OCI-LY1 (cell line): ENCODE results near the gene DNHD1.
A peak's percentile ranks its signal among the peaks of the same experiment; 100 is the strongest.

Experiments
- H2AFZ ChIP-seq: fragments of 200-600 bp; sonication (generic), shearing (Covaris generic); 2 replicates; pipeline ENCODE4 v1.6.0; 2014; ENCODE audit warnings: antibody characterized with exemption, mild to moderate bottlenecking, low read length
- H3F3A ChIP-seq: fragments of 200-600 bp; sonication (generic), shearing (Covaris generic); 2 replicates; pipeline ENCODE4 v1.6.0; 2014; ENCODE audit warnings: mild to moderate bottlenecking, antibody characterized with exemption, low read length, moderate library complexity; ENCODE audit not compliant: insufficient read depth
- H3K27ac ChIP-seq: fragments of 200-600 bp; sonication (generic); 2 replicates; pipeline ENCODE4 v1.5.1; 2014; ENCODE audit warnings: low read length, mixed run types, mild to moderate bottlenecking, low read depth; ENCODE audit not compliant: poor library complexity, severe bottlenecking
- H3K27me3 ChIP-seq: fragments of 200-600 bp; sonication (generic); 2 replicates; pipeline ENCODE4 v1.6.0; 2014; ENCODE audit warnings: antibody characterized with exemption, mild to moderate bottlenecking, low read length, moderate library complexity; ENCODE audit not compliant: insufficient read depth
- H3K36me3 ChIP-seq: fragments of 200-600 bp; sonication (generic); 2 replicates; pipeline ENCODE4 v1.6.1; 2014; ENCODE audit warnings: mild to moderate bottlenecking, antibody characterized with exemption, low read length, moderate library complexity, mixed read lengths; ENCODE audit not compliant: insufficient read depth
- H3K4me1 ChIP-seq: fragments of 200-600 bp; sonication (generic); 2 replicates; pipeline ENCODE4 v1.5.1; 2014; ENCODE audit warnings: mild to moderate bottlenecking, low read length, moderate library complexity; ENCODE audit not compliant: insufficient read depth, severe bottlenecking
- H3K4me2 ChIP-seq: fragments of 200-600 bp; sonication (generic), shearing (Covaris generic); 2 replicates; pipeline ENCODE4 v1.6.1; 2014; ENCODE audit warnings: low read length
- H3K4me3 ChIP-seq: fragments of 200-600 bp; sonication (generic); 2 replicates; pipeline ENCODE4 v1.5.1; 2014; ENCODE audit warnings: low read length, low read depth, mild to moderate bottlenecking, mixed read lengths; ENCODE audit not compliant: poor library complexity, severe bottlenecking
- H3K79me2 ChIP-seq: fragments of 200-600 bp; shearing (Covaris generic); 2 replicates; pipeline ENCODE4 v1.6.1; 2016; ENCODE audit warnings: mixed run types, low read length, mixed read lengths; ENCODE audit not compliant: insufficient read depth
- H3K9ac ChIP-seq: fragments of 200-600 bp; sonication (generic), shearing (Covaris generic); 2 replicates; pipeline ENCODE4 v1.6.1; 2014; ENCODE audit warnings: mild to moderate bottlenecking, low read length, mixed read lengths
- H3K9me2 ChIP-seq: fragments of 200-600 bp; sonication (generic), shearing (Covaris generic); 2 replicates; pipeline ENCODE4 v1.6.1; 2014; ENCODE audit warnings: low read depth, mild to moderate bottlenecking, low read length, mixed read lengths
- H3K9me3 ChIP-seq: fragments of 200-600 bp; shearing (Covaris generic); 2 replicates; pipeline ENCODE4 v1.6.1; 2014; ENCODE audit warnings: low read length, mixed read lengths
- H4K20me1 ChIP-seq: fragments of 200-600 bp; sonication (generic), shearing (Covaris generic); 2 replicates; pipeline ENCODE4 v1.6.0; 2016; ENCODE audit warnings: mild to moderate bottlenecking, low read length; ENCODE audit not compliant: insufficient read depth
- CTCF ChIP-seq: fragments of 200-600 bp; sonication (generic), shearing (Covaris generic); IDR thresholded peaks from 2 replicates; pipeline ENCODE4 v1.5.1; 2017; ENCODE audit warnings: mild to moderate bottlenecking, antibody characterized with exemption, low read length, moderate library complexity, mixed read lengths
- EZH2 ChIP-seq: fragments of 200-600 bp; sonication (generic), shearing (Covaris generic); IDR thresholded peaks from 2 replicates; pipeline ENCODE4 v1.8.0; 2017; ENCODE audit warnings: borderline replicate concordance, mixed run types, mild to moderate bottlenecking, antibody characterized with exemption, low read length, moderate library complexity, mixed read lengths

DNHD1 gene

GRCh38 chr11:6531267-6531752 is 34.2 kb downstream of the DNHD1 start:
- TF ChIP-seq EZH2 (no peak), CTCF (peak; percentile 90)
- Histone ChIP-seq H3K4me1 (no peaks in the 10 kb centered on the region), H3F3A (no peaks in the 10 kb centered on the region), H3K27ac (no peak overlapping the region), H2AFZ (no peak overlapping the region), H3K79me2 (no peaks in the 10 kb centered on the region), H3K27me3 (no peaks in the 10 kb centered on the region), H3K4me2 (no peak overlapping the region), H3K9me3 (no peaks in the 10 kb centered on the region), H3K36me3 (peaks cover 9% of the 10 kb centered on the region; the same call in 1 of the 2 replicates), H3K4me3 (no peak overlapping the region), H3K9me2 (no peaks in the 10 kb centered on the region), H3K9ac (no peak overlapping the region), H4K20me1 (no peaks in the 10 kb centered on the region)

GRCh38 chr11:6538456-6538855 is 41.4 kb downstream of the DNHD1 start:
- Histone ChIP-seq H2AFZ (no peak overlapping the region), H3K9ac (no peak overlapping the region), H3K9me3 (no peaks in the 10 kb centered on the region), H3K9me2 (no peaks in the 10 kb centered on the region), H3K36me3 (0 out of 2 replicates have a peak, but pooled peaks cover 5% of the 10 kb centered on the region), H4K20me1 (no peaks in the 10 kb centered on the region), H3K4me3 (no peak overlapping the region), H3K4me2 (no peak overlapping the region), H3K79me2 (no peaks in the 10 kb centered on the region), H3K27me3 (no peaks in the 10 kb centered on the region), H3K27ac (no peak overlapping the region), H3F3A (no peaks in the 10 kb centered on the region), H3K4me1 (no peaks in the 10 kb centered on the region)
- TF ChIP-seq CTCF (no peak), EZH2 (no peak)

GRCh38 chr11:6538945-6539344 is 41.9 kb downstream of the DNHD1 start:
- Histone ChIP-seq H3K9ac (no peak overlapping the region), H3K4me1 (no peaks in the 10 kb centered on the region), H3K4me3 (no peak overlapping the region), H2AFZ (no peak overlapping the region), H3K27ac (no peak overlapping the region), H3K36me3 (0 out of 2 replicates have a peak, but pooled peaks cover 5% of the 10 kb centered on the region), H3F3A (no peaks in the 10 kb centered on the region), H3K4me2 (no peak overlapping the region), H3K27me3 (no peaks in the 10 kb centered on the region), H3K9me3 (no peaks in the 10 kb centered on the region), H3K79me2 (no peaks in the 10 kb centered on the region), H4K20me1 (no peaks in the 10 kb centered on the region), H3K9me2 (no peaks in the 10 kb centered on the region)
- TF ChIP-seq CTCF, result no peak
- no peak for TF ChIP-seq EZH2
